Skeletal muscle satellite cell (primary cell): ENCODE results near the gene PTCHD4.
"Not testable (repeated sequence)": the region's sequence is repeated elsewhere in the genome, so short reads cannot be mapped to it uniquely, and the experiment has no call there.

ENCODE experiments used
- H3K27me3 ChIP-seq: 2 replicates; pipeline ENCODE4 v1.7.0; 2013; ENCODE audit warnings: low read length; ENCODE audit not compliant: control insufficient read depth, insufficient read depth
- H3K36me3 ChIP-seq: 2 replicates; pipeline ENCODE4 v1.7.0; 2013; ENCODE audit warnings: mild to moderate bottlenecking, control low read depth, low read length; ENCODE audit not compliant: insufficient read depth
- H3K4me1 ChIP-seq: 2 replicates; pipeline ENCODE4 v1.7.0; 2013; ENCODE audit warnings: low read length; ENCODE audit not compliant: control insufficient read depth, insufficient read depth
- H3K4me2 ChIP-seq: 2 replicates; pipeline ENCODE4 v1.7.0; 2013; ENCODE audit warnings: mild to moderate bottlenecking, low read length
- H3K4me3 ChIP-seq: 2 replicates; pipeline ENCODE4 v1.7.0; 2013; ENCODE audit warnings: low read length
- H3K9ac ChIP-seq: 2 replicates; pipeline ENCODE4 v1.7.0; 2013; ENCODE audit warnings: mild to moderate bottlenecking, low read depth, low read length, moderate library complexity
- H3K9me3 ChIP-seq: replicated peaks from 2 replicates; pipeline ENCODE4 v1.7.0; 2013; ENCODE audit warnings: mild to moderate bottlenecking, control low read depth, low read length

Gene PTCHD4

DNA sequence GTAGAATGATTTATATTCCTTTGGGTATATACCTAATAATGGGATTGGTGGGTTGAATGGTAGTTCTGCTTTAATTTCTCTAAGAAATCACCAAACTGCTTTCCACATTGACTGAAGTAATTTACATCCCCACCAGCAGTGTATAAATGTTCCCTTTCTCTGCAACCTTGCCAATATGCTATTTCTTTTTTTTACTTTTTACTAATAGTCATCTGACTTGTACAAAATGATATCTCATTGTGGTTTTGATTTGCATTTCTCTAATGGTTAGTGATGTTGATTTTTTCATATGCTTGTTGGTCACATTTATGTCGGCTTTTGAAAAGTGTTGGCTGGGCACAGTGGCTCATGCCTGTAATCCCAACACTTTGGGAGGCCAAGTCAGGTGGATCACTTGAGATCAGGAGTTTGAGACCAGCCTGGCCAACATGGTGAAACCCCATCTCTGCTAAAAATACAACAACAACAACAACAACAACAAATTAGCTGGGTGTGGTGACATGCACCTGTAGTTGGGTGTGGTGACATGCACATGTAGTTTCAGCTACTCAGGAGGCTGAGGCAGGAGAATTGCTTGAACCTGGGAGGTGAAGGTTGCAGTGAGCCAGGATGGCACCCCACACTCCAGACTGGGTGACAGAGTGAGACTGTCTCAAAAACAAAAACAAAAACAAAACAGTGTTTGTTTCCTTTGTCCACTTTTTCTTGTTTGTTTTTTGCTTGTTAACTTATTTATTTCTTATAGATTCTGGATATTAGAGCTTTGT, 11.2 kb upstream of the PTCHD4 start:
- H3K9me3 ChIP-seq, H3K4me1 ChIP-seq, H3K9ac ChIP-seq, H3K4me3 ChIP-seq, H3K36me3 ChIP-seq, H3K27me3 ChIP-seq, H3K4me2 ChIP-seq: not testable (repeated sequence)

DNA sequence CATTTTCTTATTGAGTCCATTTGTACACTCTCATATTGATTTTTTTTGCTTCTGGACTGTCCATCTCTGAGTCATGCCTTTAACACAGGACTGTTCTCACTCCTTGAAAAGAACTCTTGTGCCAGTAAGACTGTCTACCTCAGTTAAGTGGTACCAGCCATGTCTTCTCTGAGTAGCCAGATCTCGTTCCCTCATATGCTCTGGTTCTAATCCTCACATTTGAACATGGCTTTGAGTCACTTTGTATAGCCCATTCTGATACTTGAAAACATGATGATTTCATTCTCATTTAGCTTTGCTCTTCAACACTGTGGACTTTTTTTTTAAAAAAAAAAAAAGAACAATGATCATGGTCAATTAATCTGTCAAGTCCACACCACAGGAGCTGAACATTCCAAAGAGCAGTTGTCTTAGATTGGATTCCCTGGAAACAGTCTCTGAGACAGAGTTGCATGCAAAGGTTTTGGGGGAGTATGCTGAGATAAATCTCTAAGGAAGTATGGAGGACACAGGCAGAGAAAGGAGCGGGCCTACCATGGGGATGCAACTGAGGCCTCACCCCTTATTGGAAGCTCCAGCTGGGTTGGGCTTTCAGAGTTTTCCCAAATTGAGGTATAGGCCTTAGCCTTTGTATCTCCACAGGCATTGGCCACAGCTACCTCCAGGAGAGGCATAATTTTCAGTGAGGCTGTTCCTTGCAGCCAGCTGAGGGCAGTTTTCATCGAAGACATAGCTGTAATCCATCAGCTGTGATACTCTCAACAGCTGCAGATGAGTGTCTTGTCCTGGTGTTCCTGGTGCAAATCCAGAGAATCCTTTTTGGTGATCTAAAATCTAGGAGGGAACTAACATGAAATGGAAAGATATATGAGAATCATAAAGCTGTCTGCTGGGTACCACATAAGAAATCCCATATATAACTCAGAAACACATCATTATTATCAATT, 6.0 kb upstream of the PTCHD4 start:
- Histone ChIP-seq H3K4me3 (no peak overlapping the region), H3K4me1 (no peaks in the 10 kb centered on the region), H3K27me3 (no peaks in the 10 kb centered on the region), H3K36me3 (no peaks in the 10 kb centered on the region), H3K9ac (no peak overlapping the region), H3K9me3 (no peaks in the 10 kb centered on the region), H3K4me2 (no peak overlapping the region)

DNA sequence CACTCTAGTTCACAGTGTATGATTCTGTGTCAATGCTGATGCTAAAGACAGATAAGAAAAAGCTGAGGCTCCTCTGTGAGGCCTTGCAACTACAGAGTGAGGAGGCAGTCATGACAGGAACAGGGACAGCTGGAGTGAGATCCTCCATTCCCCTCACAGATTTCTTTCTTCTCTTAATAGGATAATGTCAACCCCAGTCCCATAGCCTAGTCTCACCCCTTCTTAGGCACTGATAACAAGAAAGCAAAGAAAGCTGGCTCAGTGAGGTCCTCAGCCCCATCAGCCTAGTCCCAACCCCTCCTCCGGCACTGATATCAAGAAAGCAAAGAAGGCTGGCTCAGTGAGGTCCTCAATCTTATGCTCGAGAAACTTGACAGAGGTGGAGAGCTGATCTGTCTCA, 2.1 kb upstream of the PTCHD4 start:
- Histone ChIP-seq H3K4me3 (no peak overlapping the region), H3K27me3 (no peaks in the 10 kb centered on the region), H3K36me3 (no peaks in the 10 kb centered on the region), H3K4me2 (no peak overlapping the region), H3K9me3 (no peaks in the 10 kb centered on the region), H3K4me1 (no peaks in the 10 kb centered on the region), H3K9ac (no peak overlapping the region)

DNA sequence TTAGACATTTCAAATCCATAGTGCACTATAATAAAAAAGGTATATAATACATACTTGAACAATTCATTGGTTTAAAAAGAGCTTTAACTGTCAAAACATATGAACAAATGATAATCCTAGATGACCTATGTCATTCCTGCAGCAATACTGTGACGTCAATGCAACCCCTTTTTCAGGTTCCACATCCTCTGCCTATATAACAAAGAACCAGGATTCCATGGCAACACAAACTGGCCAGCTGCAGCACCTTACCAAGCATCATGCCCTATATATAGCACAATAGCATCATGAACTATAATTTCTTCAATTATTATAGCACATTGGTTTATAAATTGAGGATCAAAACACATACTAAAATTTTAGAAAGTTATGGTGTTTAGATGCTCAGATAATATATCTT, 578 bp upstream of the PTCHD4 start:
- Histone ChIP-seq H3K4me1 (no peaks in the 10 kb centered on the region), H3K36me3 (no peaks in the 10 kb centered on the region), H3K9ac (no peak overlapping the region), H3K4me3 (no peak overlapping the region), H3K9me3 (no peaks in the 10 kb centered on the region), H3K4me2 (no peak overlapping the region), H3K27me3 (no peaks in the 10 kb centered on the region)

DNA sequence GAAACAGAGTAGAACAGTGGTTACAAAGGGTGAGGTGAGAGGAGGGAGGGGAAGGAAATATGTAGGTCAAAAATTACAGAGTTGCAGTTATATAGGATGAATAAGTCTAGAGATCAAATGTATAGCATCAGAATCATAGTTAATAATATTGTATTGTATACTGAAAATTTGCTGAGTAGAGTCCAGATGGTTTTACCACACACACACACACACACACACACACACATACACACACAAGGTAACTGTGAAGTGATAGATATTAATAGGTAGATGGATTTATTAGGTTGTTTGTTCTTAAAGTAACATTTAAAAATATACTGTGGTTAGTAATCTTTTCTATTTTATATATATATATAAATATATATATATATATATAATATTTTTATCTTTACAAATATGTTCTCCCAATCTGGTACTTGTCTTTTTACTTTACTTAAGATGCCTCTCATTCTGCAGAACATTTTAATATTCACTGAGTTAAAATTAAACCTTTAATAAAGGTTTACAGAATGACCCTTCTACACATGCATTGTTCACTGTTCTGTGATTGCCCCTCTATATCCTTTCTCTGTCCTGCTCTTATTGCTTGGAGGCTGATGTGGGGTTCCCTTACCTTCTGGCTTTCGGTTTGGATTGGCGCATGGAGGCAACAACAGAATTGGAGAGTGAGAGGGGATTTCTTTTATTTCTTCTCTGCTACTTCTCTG, 408 bp downstream of the PTCHD4 start:
- Histone ChIP-seq H3K9ac (peak overlapping the region; percentile 76), H3K4me3 (peak overlapping the region; percentile 67)

DNA sequence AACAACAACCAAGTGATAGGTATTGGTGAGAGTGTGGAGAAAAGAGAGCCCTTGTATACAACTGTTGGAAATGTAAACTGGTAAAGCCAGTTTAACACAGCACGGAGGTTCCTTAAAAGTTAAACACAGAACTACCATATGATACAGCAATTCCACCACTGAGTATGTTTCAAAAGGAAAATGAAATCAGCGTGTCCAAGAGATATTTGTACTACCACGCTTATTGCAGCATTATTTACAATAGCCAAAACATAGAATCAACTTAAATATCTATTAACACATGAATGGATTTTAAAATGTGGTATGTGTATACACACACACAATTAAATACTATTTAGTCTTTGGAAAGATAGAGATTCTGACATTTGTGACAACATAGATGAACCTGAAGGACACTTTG, 1.1 kb downstream of the PTCHD4 start:
- Histone ChIP-seq H3K4me1 (no peaks in the 10 kb centered on the region), H3K27me3 (no peaks in the 10 kb centered on the region), H3K4me2 (peak overlapping the region; percentile 25), H3K9ac (peak overlapping the region; percentile 71), H3K9me3 (no peaks in the 10 kb centered on the region), H3K36me3 (no peaks in the 10 kb centered on the region), H3K4me3 (peak overlapping the region; percentile 55)

More for the DNA sequence above, 408 bp downstream of the PTCHD4 start:
- Histone ChIP-seq H3K9me3 (no peaks in the 10 kb centered on the region), H3K4me2 (peak overlapping the region; percentile 75), H3K36me3 (no peaks in the 10 kb centered on the region), H3K27me3 (no peaks in the 10 kb centered on the region), H3K4me1 (no peaks in the 10 kb centered on the region)

DNA sequence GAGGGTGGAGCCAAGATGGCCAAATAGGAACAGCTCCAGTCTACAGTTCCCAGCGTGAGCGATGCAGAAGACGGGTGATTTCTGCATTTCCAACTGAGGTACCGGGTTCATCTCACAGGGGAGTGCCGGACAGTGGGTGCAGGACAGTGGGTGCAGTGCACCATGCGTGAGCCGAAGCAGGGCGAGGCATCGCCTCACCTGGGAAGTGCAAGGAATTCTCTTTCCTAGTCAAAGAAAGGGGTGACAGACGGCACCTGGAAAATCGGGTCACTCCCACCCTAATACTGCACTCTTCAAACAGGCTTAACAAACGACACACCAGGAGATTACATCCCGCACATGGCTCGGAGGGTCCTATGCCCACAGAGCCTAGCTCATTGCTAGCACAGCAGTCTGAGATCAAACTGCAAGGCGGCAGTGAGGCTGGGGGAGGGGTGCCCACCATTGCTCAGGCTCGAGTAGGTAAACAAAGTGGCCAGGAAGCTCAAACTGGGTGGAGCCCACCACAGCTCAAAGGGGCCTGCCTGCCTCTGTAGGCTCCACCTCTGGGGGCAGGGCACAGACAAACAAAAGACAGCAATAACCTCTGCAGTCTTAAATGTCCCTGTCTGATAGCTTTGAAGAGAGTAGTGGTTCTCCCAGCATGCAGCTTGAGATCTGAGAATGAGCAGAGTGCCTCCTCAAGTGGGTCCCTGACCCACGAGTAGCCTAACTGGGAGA, 8.4 kb downstream of the PTCHD4 start:
- not testable (repeated sequence) for H3K4me1 ChIP-seq, H3K9ac ChIP-seq, H3K4me2 ChIP-seq, H3K27me3 ChIP-seq, H3K4me3 ChIP-seq, H3K36me3 ChIP-seq, H3K9me3 ChIP-seq

DNA sequence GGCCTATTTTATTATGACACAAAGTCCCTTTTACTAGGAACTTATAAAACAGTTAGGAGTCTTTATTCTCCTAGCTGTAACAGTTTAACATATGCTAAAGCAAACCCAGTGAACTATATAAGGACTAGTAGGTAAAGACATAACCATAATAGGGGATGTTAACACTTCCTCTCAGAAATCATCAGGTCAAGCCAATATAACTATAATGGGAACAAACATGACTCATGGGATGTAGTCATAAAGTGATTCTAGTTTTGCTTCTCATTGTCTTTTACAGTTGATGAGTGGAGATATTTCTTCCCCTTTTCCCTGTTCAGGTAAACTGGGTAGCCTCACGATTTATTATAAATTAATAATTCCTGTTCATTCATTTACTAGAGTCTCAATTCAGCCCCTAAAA, 9.7 kb downstream of the PTCHD4 start:
- H3K4me1 ChIP-seq, result peaks cover 8% of the 10 kb centered on the region
- no peaks in the 10 kb centered on the region for H3K9me3 ChIP-seq
- no peak overlapping the region for H3K4me2 ChIP-seq
- no peaks in the 10 kb centered on the region for H3K36me3 ChIP-seq
- no peak overlapping the region for H3K4me3 ChIP-seq
- H3K27me3 ChIP-seq, result no peaks in the 10 kb centered on the region
- H3K9ac ChIP-seq, result no peak overlapping the region

DNA sequence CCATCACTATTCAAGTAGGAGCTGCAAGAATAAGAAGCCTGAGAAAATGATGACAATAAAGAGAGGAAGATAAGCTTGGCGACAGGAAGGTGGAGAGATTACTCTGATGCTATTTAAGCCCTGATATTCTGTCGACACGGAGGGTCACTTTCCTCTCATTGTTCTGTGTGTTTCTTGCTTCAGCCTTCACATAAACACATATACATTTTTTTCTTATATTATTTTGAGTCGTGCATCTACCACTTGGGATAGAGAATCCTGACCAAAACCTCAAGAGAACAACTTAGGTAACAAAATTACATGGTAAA, 10.5 kb downstream of the PTCHD4 start:
- no peaks in the 10 kb centered on the region for H3K27me3 ChIP-seq
- no peaks in the 10 kb centered on the region for H3K9me3 ChIP-seq
- H3K9ac ChIP-seq, result no peak overlapping the region
- H3K36me3 ChIP-seq, result no peaks in the 10 kb centered on the region
- H3K4me3 ChIP-seq, result no peak overlapping the region
- H3K4me2 ChIP-seq, result no peak overlapping the region
- H3K4me1 ChIP-seq, result peaks cover 8% of the 10 kb centered on the region

DNA sequence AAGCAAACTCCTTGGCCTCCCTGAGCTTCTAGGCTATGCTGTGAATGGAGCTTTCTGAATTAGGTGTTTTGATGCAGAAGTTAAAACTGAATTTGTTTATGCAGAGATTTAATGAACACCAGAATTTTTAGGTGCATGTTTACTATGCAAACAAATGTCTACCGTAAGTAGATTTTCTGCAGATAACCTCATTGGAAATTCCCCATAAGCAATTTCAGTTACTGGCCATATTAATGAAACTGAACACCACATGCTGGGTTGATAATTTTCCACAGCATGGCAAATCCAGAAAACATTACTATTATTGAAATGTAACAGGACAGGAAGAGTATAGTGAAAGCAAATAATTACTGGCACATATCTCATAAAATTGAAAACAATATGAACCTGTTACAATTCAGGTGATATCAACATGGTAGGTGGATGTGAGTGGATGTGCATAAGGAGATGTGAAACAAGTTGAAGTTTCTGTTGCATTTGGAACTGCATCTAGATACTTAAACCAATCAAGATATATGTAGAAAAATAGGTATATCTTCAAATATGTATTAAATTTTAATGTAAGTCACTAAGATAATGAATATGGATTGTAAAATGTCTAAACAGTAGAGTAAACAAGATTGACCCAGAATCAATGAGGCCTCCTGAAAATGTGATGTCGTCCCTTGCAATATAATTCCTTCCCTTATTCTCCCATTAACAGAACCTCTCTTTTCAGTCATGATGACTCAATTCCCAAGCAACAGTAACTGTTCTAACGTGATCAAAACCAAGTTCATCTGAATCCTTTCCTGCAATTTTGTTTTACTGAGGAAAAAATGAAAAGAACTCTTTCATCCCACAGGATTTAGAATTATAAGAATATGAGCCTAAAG, 11.0 kb downstream of the PTCHD4 start:
- peaks cover 8% of the 10 kb centered on the region for H3K4me1 ChIP-seq
- H3K9ac ChIP-seq, result no peak overlapping the region
- no peaks in the 10 kb centered on the region for H3K9me3 ChIP-seq
- no peaks in the 10 kb centered on the region for H3K36me3 ChIP-seq
- H3K27me3 ChIP-seq, result no peaks in the 10 kb centered on the region
- no peak overlapping the region for H3K4me3 ChIP-seq
- H3K4me2 ChIP-seq, result no peak overlapping the region
